IMR-90 (cell line): ENCODE data around the gene MYADML2. TPM values are rescaled to one million over a fixed set of nuclear protein-coding genes. Genes with fewer than 3 reads are reported as not detected.

Experiments
- BHLHE40 ChIP-seq: fragments of 150-350 bp; IDR thresholded peaks from 2 replicates; pipeline ENCODE4 v1.6.1; 2016; ENCODE audit warnings: mild to moderate bottlenecking, low read depth, low read length
- MAFK ChIP-seq: IDR thresholded peaks from 2 replicates; pipeline ENCODE4 v1.6.1; 2012; ENCODE audit warnings: low read depth, low read length, improper control_type of control experiment
- MXI1 ChIP-seq: IDR thresholded peaks from 2 replicates; pipeline ENCODE4 v1.6.1; 2012; ENCODE audit warnings: low read depth, mild to moderate bottlenecking, low read length, moderate library complexity, borderline replicate concordance
- RFX5 ChIP-seq: IDR thresholded peaks from 2 replicates; pipeline ENCODE4 v1.8.0; 2012; ENCODE audit warnings: low read depth, mild to moderate bottlenecking, low read length, moderate library complexity
- USF2 ChIP-seq: fragments of 150-350 bp; IDR thresholded peaks from 2 replicates; pipeline ENCODE4 v1.6.1; 2017; ENCODE audit warnings: mild to moderate bottlenecking, antibody characterized with exemption, low read length, low read depth
- polyA plus RNA-seq, 3 experiments: library from polyadenylated mRNA; depleted of rRNA; stranded (reverse); fragments of >200 nt; gene quantifications; 2 replicates each; pipeline ENCODE4 v1.2.3, GENCODE V29; 2012; ENCODE audit warnings: low replicate concordance in 1 of 3
- total RNA-seq: library from RNA; depleted of rRNA; stranded (reverse); fragments of >200 nt; gene quantifications from 2 replicates; pipeline ENCODE4 v1.2.3, GENCODE V29; 2012

The MYADML2 gene
- total and polyA plus RNA-seq, 2 of the 4 experiments (the other 2 are of a cell fraction) = not detected

GRCh38 chr17:81996232-81996756, 49.3 kb upstream of the MYADML2 start (continued):
- TF ChIP-seq USF2 = no peak
- TF ChIP-seq BHLHE40 = no peak
- no peak for TF ChIP-seq RFX5
- no peak for TF ChIP-seq MAFK
- no peak for TF ChIP-seq MXI1
